Measurements from ENCODE around the gene XRCC3. TPM values are rescaled to one million over a fixed set of nuclear protein-coding genes. Genes with fewer than 3 reads are reported as not detected.

The XRCC3 gene
- total RNA-seq, 1 donor from 2014 or later, result 35.2 TPM

- Mint-ChIP-seq H3K4me1 (ENCODE audit: unreplicated experiment) (no peaks in the 10 kb centered on the region), H3K36me3 (peaks cover 30% of the 10 kb centered on the region)
These were observed 47.1 kb downstream of the XRCC3 start for GRCh38 chr14:103668117-103668516.

GRCh38 chr14:103667671-103668070, 47.6 kb downstream of the XRCC3 start:
- Mint-ChIP-seq H3K4me3 (no peak overlapping the region), H3K9me3 (no peaks in the 10 kb centered on the region), H3K4me1 (ENCODE audit: unreplicated experiment) (no peaks in the 10 kb centered on the region), H3K27me3 (no peaks in the 10 kb centered on the region), H3K36me3 (peaks cover 27% of the 10 kb centered on the region), H3K27ac (no peak overlapping the region)
- TF ChIP-seq CTCF (conservative IDR thresholded peaks at IDR 0.05), result no peak
- DNase-seq (ENCODE audit: extremely low spot score, unreplicated experiment), result no peak

More at GRCh38 chr14:103668117-103668516, 47.1 kb downstream of the XRCC3 start:
- no peak for TF ChIP-seq CTCF (conservative IDR thresholded peaks at IDR 0.05)
- H3K4me3 Mint-ChIP-seq, result no peak overlapping the region
- H3K9me3 Mint-ChIP-seq, result no peaks in the 10 kb centered on the region
- no peaks in the 10 kb centered on the region for H3K27me3 Mint-ChIP-seq
- DNase-seq (ENCODE audit: extremely low spot score, unreplicated experiment), result no peak
- no peak overlapping the region for H3K27ac Mint-ChIP-seq

- Mint-ChIP-seq H3K4me3 (no peak overlapping the region), H3K36me3 (peaks cover 23% of the 10 kb centered on the region), H3K27ac (no peak overlapping the region), H3K9me3 (no peaks in the 10 kb centered on the region), H3K4me1 (ENCODE audit: unreplicated experiment) (no peaks in the 10 kb centered on the region), H3K27me3 (no peaks in the 10 kb centered on the region)
- no peak for TF ChIP-seq CTCF (conservative IDR thresholded peaks at IDR 0.05)
- no peak for DNase-seq (ENCODE audit: extremely low spot score, unreplicated experiment)
These were observed 51.7 kb downstream of the XRCC3 start for GRCh38 chr14:103663506-103663905.

- no peak for TF ChIP-seq CTCF (conservative IDR thresholded peaks at IDR 0.05)
- Mint-ChIP-seq H3K4me3 (no peak overlapping the region), H3K36me3 (peaks cover 20% of the 10 kb centered on the region), H3K9me3 (no peaks in the 10 kb centered on the region), H3K4me1 (ENCODE audit: unreplicated experiment) (no peaks in the 10 kb centered on the region), H3K27me3 (no peaks in the 10 kb centered on the region), H3K27ac (no peak overlapping the region)
- DNase-seq (ENCODE audit: extremely low spot score, unreplicated experiment), result no peak
These were observed 52.7 kb downstream of the XRCC3 start for GRCh38 chr14:103662591-103662990.

- Mint-ChIP-seq H3K4me1 (ENCODE audit: unreplicated experiment) (no peaks in the 10 kb centered on the region), H3K36me3 (peaks cover 23% of the 10 kb centered on the region)
These were observed 53.2 kb downstream of the XRCC3 start for GRCh38 chr14:103662029-103662428.

More at GRCh38 chr14:103662029-103662428, 53.2 kb downstream of the XRCC3 start:
- H3K27me3 Mint-ChIP-seq, result no peaks in the 10 kb centered on the region
- H3K9me3 Mint-ChIP-seq, result no peaks in the 10 kb centered on the region
- no peak overlapping the region for H3K27ac Mint-ChIP-seq
- DNase-seq (ENCODE audit: extremely low spot score, unreplicated experiment), result no peak
- no peak for TF ChIP-seq CTCF (conservative IDR thresholded peaks at IDR 0.05)
- no peak overlapping the region for H3K4me3 Mint-ChIP-seq
